ENCODE data around the gene MED13L.

DNA sequence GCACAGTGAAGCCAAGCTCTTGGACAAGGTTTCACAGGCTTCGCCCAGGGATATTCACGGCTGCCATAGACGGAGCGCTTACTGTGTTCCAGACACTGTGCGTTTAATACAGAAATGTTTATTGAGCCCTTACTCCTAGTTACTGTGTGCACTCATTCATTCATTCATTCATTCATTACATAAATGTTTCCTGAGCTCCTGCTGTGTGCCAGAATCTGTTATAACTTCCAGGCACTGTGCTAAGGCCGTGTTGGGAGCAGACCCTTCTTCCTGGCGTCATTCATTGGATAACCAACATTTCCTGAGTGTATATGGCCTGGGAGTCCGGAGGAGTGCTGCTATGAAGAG is 760 bp upstream of the MED13L start:
- TF ChIP-seq, protein P1, sequence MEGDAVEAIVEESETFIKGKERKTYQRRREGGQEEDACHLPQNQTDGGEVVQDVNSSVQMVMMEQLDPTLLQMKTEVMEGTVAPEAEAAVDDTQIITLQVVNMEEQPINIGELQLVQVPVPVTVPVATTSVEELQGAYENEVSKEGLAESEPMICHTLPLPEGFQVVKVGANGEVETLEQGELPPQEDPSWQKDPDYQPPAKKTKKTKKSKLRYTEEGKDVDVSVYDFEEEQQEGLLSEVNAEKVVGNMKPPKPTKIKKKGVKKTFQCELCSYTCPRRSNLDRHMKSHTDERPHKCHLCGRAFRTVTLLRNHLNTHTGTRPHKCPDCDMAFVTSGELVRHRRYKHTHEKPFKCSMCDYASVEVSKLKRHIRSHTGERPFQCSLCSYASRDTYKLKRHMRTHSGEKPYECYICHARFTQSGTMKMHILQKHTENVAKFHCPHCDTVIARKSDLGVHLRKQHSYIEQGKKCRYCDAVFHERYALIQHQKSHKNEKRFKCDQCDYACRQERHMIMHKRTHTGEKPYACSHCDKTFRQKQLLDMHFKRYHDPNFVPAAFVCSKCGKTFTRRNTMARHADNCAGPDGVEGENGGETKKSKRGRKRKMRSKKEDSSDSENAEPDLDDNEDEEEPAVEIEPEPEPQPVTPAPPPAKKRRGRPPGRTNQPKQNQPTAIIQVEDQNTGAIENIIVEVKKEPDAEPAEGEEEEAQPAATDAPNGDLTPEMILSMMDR (IDR thresholded peaks at IDR 0.05; ENCODE audit: extremely low read depth in 1 of 2, insufficient read depth in 1 of 2, low read depth in 1 of 2, low read length in 2 of 2), result no peak
- TF ChIP-seq POLR2A (IDR thresholded peaks at IDR 0.05; ENCODE audit: low read depth, low read length) (no peak), EZH2 (IDR thresholded peaks at IDR 0.05; ENCODE audit: borderline replicate concordance, low read depth, low read length, severe bottlenecking) (no peak), POLR2AphosphoS5 (IDR thresholded peaks at IDR 0.05; ENCODE audit: insufficient read depth, low read depth, low read length) (no peak), JUN (IDR thresholded peaks at IDR 0.05; ENCODE audit: borderline replicate concordance, insufficient read depth, insufficient read length, low read depth) (no peak), MYC (IDR thresholded peaks at IDR 0.05; ENCODE audit: low read depth, low read length) (no peak), GATA2 (IDR thresholded peaks at IDR 0.05; ENCODE audit: insufficient read depth, insufficient read length, low read depth, low read length) (no peak), FOS (IDR thresholded peaks at IDR 0.05; ENCODE audit: borderline replicate concordance, insufficient read depth, low read length) (no peak)
- TF ChIP-seq, protein P2, sequence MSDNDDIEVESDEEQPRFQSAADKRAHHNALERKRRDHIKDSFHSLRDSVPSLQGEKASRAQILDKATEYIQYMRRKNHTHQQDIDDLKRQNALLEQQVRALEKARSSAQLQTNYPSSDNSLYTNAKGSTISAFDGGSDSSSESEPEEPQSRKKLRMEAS (IDR thresholded peaks at IDR 0.05; ENCODE audit: insufficient read depth, insufficient read length), result no peak
